GM23338 (cell line): ENCODE data around the gene LDLRAD3.
A peak's percentile ranks its signal among the peaks of the same experiment; 100 is the strongest.

Source experiments
- CREB1 ChIP-seq: fragments of 250-450 bp; sonication (Bioruptor Pico); IDR thresholded peaks from 2 replicates; pipeline ENCODE4 v1.5.0; 2020; ENCODE audit warnings: low read depth, mild to moderate bottlenecking, moderate library complexity
- CTCF ChIP-seq, 2 experiments: fragments of 200-600 bp in 1 of 2; sonication (generic) in 1 of 2; conservative IDR thresholded peaks; 2 replicates each; pipeline versions ENCODE4 v1.5.1 to v1.6.1; 2016 to 2017; ENCODE audit warnings: antibody characterized with exemption in 2 of 2, low read depth in 2 of 2, mild to moderate bottlenecking in 2 of 2, moderate library complexity in 1 of 2
- EZH2 ChIP-seq: fragments of 200-600 bp; sonication (generic); IDR thresholded peaks from one replicate; pipeline ENCODE4 v1.8.0; 2017; ENCODE audit warnings: antibody characterized with exemption, mild to moderate bottlenecking, low read depth; ENCODE audit not compliant: unreplicated experiment
- EZH2phosphoT487 ChIP-seq: fragments of 200-600 bp; sonication (generic); IDR thresholded peaks from one replicate; pipeline ENCODE4 v1.8.1; 2018; ENCODE audit warnings: antibody characterized with exemption; ENCODE audit not compliant: unreplicated experiment
- POLR2AphosphoS5 ChIP-seq: IDR thresholded peaks from 2 replicates; pipeline ENCODE4 v1.6.1; 2016; ENCODE audit warnings: antibody characterized with exemption, low read depth
- TF ChIP-seq, protein P1 (sequence below): IDR thresholded peaks from one replicate; pipeline ENCODE4 v1.6.1; 2018; ENCODE audit warnings: antibody characterized with exemption; ENCODE audit not compliant: unreplicated experiment

DNA sequence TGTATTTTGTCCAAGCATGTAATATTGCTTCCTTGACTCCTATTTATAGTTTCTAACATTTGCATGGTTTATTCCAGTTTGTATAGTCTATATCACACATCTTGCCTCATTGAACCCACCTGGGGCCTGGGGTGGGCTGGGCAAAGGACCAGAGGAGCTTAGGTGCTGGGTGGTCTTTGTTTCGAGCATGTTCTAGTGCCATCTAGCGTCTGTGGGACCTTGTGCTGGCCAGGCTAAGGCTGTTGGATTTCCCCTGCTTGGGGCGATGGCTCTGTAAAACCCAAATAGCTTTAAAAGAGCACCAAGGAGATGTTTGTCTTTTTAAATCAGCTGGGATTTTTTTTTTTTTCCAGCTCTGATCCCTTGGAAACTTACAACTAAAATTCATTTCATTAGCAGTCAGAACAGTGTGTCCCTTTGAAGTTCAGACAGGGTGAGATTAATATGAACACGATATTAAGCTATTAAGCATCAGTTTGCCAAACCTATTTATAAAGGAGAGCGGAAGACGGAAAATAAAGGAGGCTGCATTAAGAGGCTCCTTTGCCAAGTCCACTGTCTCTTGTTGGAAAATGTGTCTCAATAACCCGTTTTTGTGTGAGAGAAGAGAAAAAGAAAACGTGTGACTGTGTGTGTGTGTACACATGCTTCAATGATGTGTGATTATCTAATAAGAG, 188.0 kb downstream of the LDLRAD3 start:
- TF ChIP-seq CTCF (conservative IDR thresholded peaks at IDR 0.05; ENCODE audit: low read depth in 2 of 2) (peak; percentile 86 to 93), POLR2AphosphoS5 (no peak), EZH2 (no peak), CREB1 (CRISPR knock-in tag) (no peak), EZH2phosphoT487 (no peak)
- TF ChIP-seq, protein P1, sequence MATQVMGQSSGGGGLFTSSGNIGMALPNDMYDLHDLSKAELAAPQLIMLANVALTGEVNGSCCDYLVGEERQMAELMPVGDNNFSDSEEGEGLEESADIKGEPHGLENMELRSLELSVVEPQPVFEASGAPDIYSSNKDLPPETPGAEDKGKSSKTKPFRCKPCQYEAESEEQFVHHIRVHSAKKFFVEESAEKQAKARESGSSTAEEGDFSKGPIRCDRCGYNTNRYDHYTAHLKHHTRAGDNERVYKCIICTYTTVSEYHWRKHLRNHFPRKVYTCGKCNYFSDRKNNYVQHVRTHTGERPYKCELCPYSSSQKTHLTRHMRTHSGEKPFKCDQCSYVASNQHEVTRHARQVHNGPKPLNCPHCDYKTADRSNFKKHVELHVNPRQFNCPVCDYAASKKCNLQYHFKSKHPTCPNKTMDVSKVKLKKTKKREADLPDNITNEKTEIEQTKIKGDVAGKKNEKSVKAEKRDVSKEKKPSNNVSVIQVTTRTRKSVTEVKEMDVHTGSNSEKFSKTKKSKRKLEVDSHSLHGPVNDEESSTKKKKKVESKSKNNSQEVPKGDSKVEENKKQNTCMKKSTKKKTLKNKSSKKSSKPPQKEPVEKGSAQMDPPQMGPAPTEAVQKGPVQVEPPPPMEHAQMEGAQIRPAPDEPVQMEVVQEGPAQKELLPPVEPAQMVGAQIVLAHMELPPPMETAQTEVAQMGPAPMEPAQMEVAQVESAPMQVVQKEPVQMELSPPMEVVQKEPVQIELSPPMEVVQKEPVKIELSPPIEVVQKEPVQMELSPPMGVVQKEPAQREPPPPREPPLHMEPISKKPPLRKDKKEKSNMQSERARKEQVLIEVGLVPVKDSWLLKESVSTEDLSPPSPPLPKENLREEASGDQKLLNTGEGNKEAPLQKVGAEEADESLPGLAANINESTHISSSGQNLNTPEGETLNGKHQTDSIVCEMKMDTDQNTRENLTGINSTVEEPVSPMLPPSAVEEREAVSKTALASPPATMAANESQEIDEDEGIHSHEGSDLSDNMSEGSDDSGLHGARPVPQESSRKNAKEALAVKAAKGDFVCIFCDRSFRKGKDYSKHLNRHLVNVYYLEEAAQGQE, result no peak
